Type B pancreatic cell (in vitro differentiated cells): ENCODE measurements around the gene MAST3. TPM values are rescaled to one million over a fixed set of nuclear protein-coding genes. Genes with fewer than 3 reads are reported as not detected.

Source experiments
- DNase-seq: peaks from one replicate; pipeline ENCODE4 v3.0.0; 2021; ENCODE audit warnings: mixed read lengths; ENCODE audit not compliant: unreplicated experiment; ENCODE audit errors: extremely low spot score
- H3K27ac Mint-ChIP-seq: 2 replicates; pipeline ENCODE4 v1.8.0; 2021; ENCODE audit warnings: mild to moderate bottlenecking, mixed read lengths
- H3K27me3 Mint-ChIP-seq: 2 replicates; pipeline ENCODE4 v1.8.0; 2021; ENCODE audit warnings: mixed read lengths
- H3K36me3 Mint-ChIP-seq: 2 replicates; pipeline ENCODE4 v1.8.0; 2021; ENCODE audit warnings: mixed read lengths
- H3K4me1 Mint-ChIP-seq: one replicate; pipeline ENCODE4 v1.8.0; 2021; ENCODE audit warnings: mixed read lengths; ENCODE audit not compliant: unreplicated experiment
- H3K4me3 Mint-ChIP-seq: 2 replicates; pipeline ENCODE4 v1.8.0; 2021; ENCODE audit warnings: mild to moderate bottlenecking, mixed read lengths
- H3K9me3 Mint-ChIP-seq: 2 replicates; pipeline ENCODE4 v1.8.0; 2021; ENCODE audit warnings: mixed read lengths
- CTCF ChIP-seq: fragments of 200-600 bp; sonication (generic); conservative IDR thresholded peaks from 2 replicates; pipeline ENCODE4 v1.5.0; 2021; ENCODE audit warnings: antibody characterized with exemption, mild to moderate bottlenecking
- total RNA-seq: library from RNA; stranded (reverse); gene quantifications from 2 replicates; pipeline ENCODE4 v1.2.1, GENCODE V29; 2021; ENCODE audit warnings: low replicate concordance

The MAST3 gene
- total RNA-seq, 1 donor from 2014 or later: 14.1 TPM

- Mint-ChIP-seq H3K4me3 (peak within 1 kb of the TSS; percentile 94), H3K9me3 (no peaks in the 10 kb centered on the region), H3K27me3 (no peaks in the 10 kb centered on the region), H3K36me3 (no peaks in the 10 kb centered on the region), H3K4me1 (peaks cover 23% of the 10 kb centered on the region), H3K27ac (peak within 1 kb of the TSS; percentile 96)
- peak; percentile 100 for DNase-seq
- peak; percentile 4 for TF ChIP-seq CTCF
Observed at GRCh38 chr19:18152817-18153555, 55.4 kb downstream of the MAST3 start, which contains the start of gene PIK3R2. Gene PIK3R2 (plus strand): TSS chr19:18153163. CDS start chr19:18155880, 2,717 bp downstream.

GRCh38 chr19:18153556-18154134, 56.1 kb downstream of the MAST3 start:
- peaks cover 23% of the 10 kb centered on the region for H3K4me1 Mint-ChIP-seq
- peak overlapping the region; percentile 79 for H3K27ac Mint-ChIP-seq
- no peaks in the 10 kb centered on the region for H3K27me3 Mint-ChIP-seq
- DNase-seq: no peak
- H3K4me3 Mint-ChIP-seq: peak overlapping the region; percentile 94
- H3K9me3 Mint-ChIP-seq: no peaks in the 10 kb centered on the region
- no peak for TF ChIP-seq CTCF
- H3K36me3 Mint-ChIP-seq: no peaks in the 10 kb centered on the region

GRCh38 chr19:18155095-18156087, 57.8 kb downstream of the MAST3 start:
- DNase-seq: no peak
- Mint-ChIP-seq H3K9me3 (no peaks in the 10 kb centered on the region), H3K27ac (no peak overlapping the region), H3K4me1 (peaks cover 25% of the 10 kb centered on the region), H3K27me3 (no peaks in the 10 kb centered on the region), H3K4me3 (peak overlapping the region; percentile 28), H3K36me3 (no peaks in the 10 kb centered on the region)
- TF ChIP-seq CTCF: no peak

- Mint-ChIP-seq H3K4me3 (peak overlapping the region; percentile 26), H3K36me3 (no peaks in the 10 kb centered on the region), H3K4me1 (peaks cover 26% of the 10 kb centered on the region), H3K27ac (no peak overlapping the region), H3K9me3 (no peaks in the 10 kb centered on the region), H3K27me3 (no peaks in the 10 kb centered on the region)
- no peak for TF ChIP-seq CTCF
- no peak for DNase-seq
Observed at GRCh38 chr19:18156268-18156667, 58.7 kb downstream of the MAST3 start.

GRCh38 chr19:18156841-18157464, 59.4 kb downstream of the MAST3 start:
- Mint-ChIP-seq H3K9me3 (no peaks in the 10 kb centered on the region), H3K4me1 (peaks cover 26% of the 10 kb centered on the region), H3K27me3 (no peaks in the 10 kb centered on the region), H3K27ac (no peak overlapping the region), H3K36me3 (no peaks in the 10 kb centered on the region), H3K4me3 (no peak overlapping the region)
- no peak for DNase-seq
- TF ChIP-seq CTCF: no peak
